K562 (cell line): Measurements from ENCODE around the gene F12. TPM values are rescaled to one million over a fixed set of nuclear protein-coding genes. Genes with fewer than 3 reads are reported as not detected.
A peak's percentile ranks its signal among the peaks of the same experiment; 100 is the strongest.

ENCODE experiments used
- ATAC-seq: fragments of 200-7000 bp; cut with Tn5 transposase; 3 replicates; pipeline ENCODE4 v1.9.1; 2020; ENCODE audit warnings: moderate library complexity
- BruUV-seq: library from RNA; stranded (reverse); fragments of 400-500 nt; replicated peaks from 2 replicates; lab custom pipeline; 2021; lab: Mats Ljungman, UMichigan
- CTCF ChIA-PET: fragments of 300-600 bp; formaldehyde crosslinking; extraction: SDS; loops from one replicate; lab custom pipeline; 2021; ENCODE audit warnings: low intra/inter-chr PET ratio; lab: Yijun Ruan, JAX
- POLR2A ChIA-PET: fragments of 300-600, 350-650 bp; sonication (Branson Sonifier 250); formaldehyde crosslinking; extraction: SDS; loops from one replicate; lab custom pipeline; 2021; ENCODE audit warnings: antibody characterized with exemption, inconsistent platforms; lab: Yijun Ruan, JAX
- DNase-seq, 4 experiments: peaks; one replicate each; pipeline versions ENCODE4 v3.0.0 to v3.0.0-alpha.2; 2011 to 2018; ENCODE audit warnings: low spot score in 3 of 4, mixed read lengths in 3 of 4; ENCODE audit errors: extremely low read depth in 1 of 4
- FAIRE-seq: peaks from 2 replicates; lab custom pipeline; 2011; peaks lifted over from hg19 to GRCh38; lab: Jason Lieb, UNC
- H2AFZ ChIP-seq: 2 replicates; pipeline ENCODE4 v1.6.0; 2011; ENCODE audit warnings: low read depth, low read length, control low read depth, inconsistent platforms
- H3K27ac ChIP-seq: fragments of 200-600 bp; 3 replicates; pipeline ENCODE4 v1.8.0; 2011; ENCODE audit warnings: low read depth, mild to moderate bottlenecking, control low read depth, inconsistent platforms, low read length, moderate library complexity, mixed read lengths; ENCODE audit errors: extremely low read depth
- H3K27me3 ChIP-seq, 2 experiments: fragments of 300-600 bp in 1 of 2; 2 replicates in 1 of 2; 3 replicates in 1 of 2; pipeline versions ENCODE4 v1.6.0 to v1.8.0; 2011; ENCODE audit warnings: inconsistent platforms in 2 of 2, low read length in 2 of 2, mild to moderate bottlenecking in 1 of 2, mixed read lengths in 1 of 2, moderate library complexity in 1 of 2; ENCODE audit not compliant: control insufficient read depth in 2 of 2, insufficient read depth in 2 of 2
- H3K36me3 ChIP-seq: fragments of 300-600 bp; 3 replicates; pipeline ENCODE4 v1.8.0; 2011; ENCODE audit warnings: mild to moderate bottlenecking, low read length, inconsistent platforms; ENCODE audit not compliant: control insufficient read depth, insufficient read depth
- H3K4me1 ChIP-seq, 2 experiments: fragments of 200-600 bp in 1 of 2; replicated peaks in 1 of 2; 2 replicates in 1 of 2; 3 replicates in 1 of 2; pipeline versions ENCODE4 v1.5.1 to v1.8.0; 2011; ENCODE audit warnings: inconsistent platforms in 2 of 2, low read length in 2 of 2, mild to moderate bottlenecking in 1 of 2, mixed read lengths in 1 of 2, moderate library complexity in 1 of 2; ENCODE audit not compliant: control insufficient read depth in 2 of 2, insufficient read depth in 2 of 2
- H3K4me2 ChIP-seq: 2 replicates; pipeline ENCODE4 v1.6.1; 2011; ENCODE audit warnings: low read length, control low read depth, inconsistent platforms, mixed read lengths; ENCODE audit not compliant: insufficient read depth
- H3K4me3 ChIP-seq: fragments of 200-600 bp; sonication (generic), shearing (Covaris generic); 2 replicates; pipeline ENCODE4 v1.5.1; 2016; ENCODE audit warnings: control low read depth, inconsistent platforms
- H3K79me2 ChIP-seq: fragments of 200-600 bp; 3 replicates; pipeline ENCODE4 v1.8.0; 2011; ENCODE audit warnings: low read length, inconsistent platforms; ENCODE audit not compliant: control insufficient read depth, insufficient read depth
- H3K9ac ChIP-seq, 2 experiments: 2 replicates each; pipeline versions ENCODE4 v1.6.0 to v1.6.1; 2011; ENCODE audit warnings: low read depth in 2 of 2, low read length in 2 of 2, control low read depth in 1 of 2, inconsistent platforms in 1 of 2, mild to moderate bottlenecking in 1 of 2, mixed read lengths in 1 of 2; ENCODE audit not compliant: insufficient read depth in 1 of 2
- H3K9me1 ChIP-seq: one replicate; pipeline ENCODE4 v1.6.0; 2011; ENCODE audit warnings: inconsistent platforms, mild to moderate bottlenecking, low read length, moderate library complexity; ENCODE audit not compliant: control insufficient read depth, insufficient read depth
- H3K9me3 ChIP-seq: replicated peaks from 2 replicates; pipeline ENCODE4 v1.5.1; 2011; ENCODE audit warnings: low read depth, low read length, inconsistent platforms; ENCODE audit not compliant: control insufficient read depth, insufficient read depth
- H4K20me1 ChIP-seq: replicated peaks from 2 replicates; pipeline ENCODE4 v1.6.1; 2011; ENCODE audit warnings: low read length, inconsistent platforms, mixed read lengths; ENCODE audit not compliant: control insufficient read depth, insufficient read depth
- CBFB ChIP-seq: sonication (generic); formaldehyde crosslinking; IDR thresholded peaks from 2 replicates; pipeline ENCODE4 v1.4.0; 2020; ENCODE audit warnings: mild to moderate bottlenecking, missing genetic modification reagents
- ETS2 ChIP-seq: IDR thresholded peaks from 2 replicates; pipeline ENCODE4 v1.6.1; 2016; ENCODE audit warnings: borderline replicate concordance, missing genetic modification characterization, mild to moderate bottlenecking, moderate library complexity, missing compliant biosample characterization; ENCODE audit not compliant: poor library complexity, severe bottlenecking
- MTA1 ChIP-seq: fragments of 450-650 bp; IDR thresholded peaks from 2 replicates; pipeline ENCODE4 v1.6.1; 2017; ENCODE audit warnings: borderline replicate concordance
- MTA2 ChIP-seq: fragments of 450-650 bp; IDR thresholded peaks from 2 replicates; pipeline ENCODE4 v1.6.1; 2016; ENCODE audit warnings: low read depth
- NBN ChIP-seq: fragments of 450-650 bp; IDR thresholded peaks from 2 replicates; pipeline ENCODE4 v1.6.1; 2016; ENCODE audit warnings: low read depth, mild to moderate bottlenecking
- PCBP1 ChIP-seq: fragments of 200-400 bp; formaldehyde crosslinking; IDR thresholded peaks from 2 replicates; pipeline ENCODE4 v1.6.1; 2018; ENCODE audit warnings: mild to moderate bottlenecking, low read depth, low read length; ENCODE audit not compliant: poor library complexity, severe bottlenecking
- POLR2A ChIP-seq: fragments of 450-650 bp; conservative IDR thresholded peaks from 2 replicates; pipeline ENCODE4 v1.6.1; 2016
- POLR2AphosphoS2 ChIP-seq: IDR thresholded peaks from 2 replicates; pipeline ENCODE4 v1.6.1; 2012; ENCODE audit warnings: low read length, improper control_type of control experiment
- POLR2B ChIP-seq: fragments of 450-650 bp; IDR thresholded peaks from 2 replicates; pipeline ENCODE4 v1.6.1; 2018; ENCODE audit warnings: low read depth; ENCODE audit not compliant: partially characterized antibody
- RBM39 ChIP-seq: fragments of 200-400 bp; formaldehyde crosslinking; optimal IDR thresholded peaks from 2 replicates; pipeline ENCODE3; 2018; ENCODE audit warnings: low read depth, low read length
- SP1 ChIP-seq: sonication (generic); formaldehyde crosslinking; IDR thresholded peaks from 2 replicates; pipeline ENCODE4 v1.8.1; 2022; ENCODE audit warnings: mild to moderate bottlenecking, missing genetic modification reagents
- SRF ChIP-seq, 2 experiments: fragments of 250-450, 450-650 bp in 1 of 2; sonication (Bioruptor Pico) in 1 of 2; sonication (generic) in 1 of 2; formaldehyde crosslinking; IDR thresholded peaks; 2 replicates each; pipeline versions ENCODE4 v1.5.0 to v1.5.1; 2020 to 2022; ENCODE audit warnings: mild to moderate bottlenecking in 1 of 2, missing genetic modification reagents in 1 of 2
- XRCC5 ChIP-seq: fragments of 200-400 bp; formaldehyde crosslinking; IDR thresholded peaks from 2 replicates; pipeline ENCODE4 v1.6.1; 2017; ENCODE audit warnings: low read depth, mild to moderate bottlenecking, low read length
- YY1 ChIP-seq, 3 experiments: IDR thresholded peaks; 2 replicates each; pipeline ENCODE4 v1.6.1; 2011; ENCODE audit warnings: low read length in 2 of 3, mild to moderate bottlenecking in 2 of 3, moderate library complexity in 2 of 3, borderline replicate concordance in 1 of 3, control low read depth in 1 of 3, low read depth in 1 of 3; ENCODE audit not compliant: insufficient read depth in 3 of 3, insufficient replicate concordance in 2 of 3, control insufficient read depth in 1 of 3, insufficient read length in 1 of 3; ENCODE audit errors: extremely low read depth in 1 of 3
- ZBTB43 ChIP-seq: sonication (generic); formaldehyde crosslinking; IDR thresholded peaks from 2 replicates; pipeline ENCODE4 v1.8.0; 2023; ENCODE audit warnings: mild to moderate bottlenecking, missing genetic modification reagents
- ZNF165 ChIP-seq: fragments of 250-450 bp; sonication (Bioruptor Pico); IDR thresholded peaks from 2 replicates; pipeline ENCODE4 v1.4.0; 2020; ENCODE audit warnings: borderline replicate concordance
- ZNF3 ChIP-seq: fragments of 250-450 bp; sonication (Bioruptor Pico); IDR thresholded peaks from 2 replicates; pipeline ENCODE4 v1.5.0; 2021; ENCODE audit warnings: mild to moderate bottlenecking, moderate library complexity
- ZNF512 ChIP-seq: IDR thresholded peaks from 2 replicates; pipeline ENCODE4 v1.6.1; 2016; ENCODE audit warnings: missing genetic modification characterization, missing compliant biosample characterization
- WGBS: fragments of 100-300 bp; shearing (Covaris generic); methylation state at CpG from one replicate; pipeline ENCODE4 v1.1.6; 2016; ENCODE audit warnings: low coverage, mixed read lengths; ENCODE audit not compliant: insufficient coverage; ENCODE audit errors: missing lambda C conversion rate; 5-methylcytosine and 5-hydroxymethylcytosine counted together
- in situ Hi-C: fragments of 300-500 bp; cut with MboI; formaldehyde crosslinking; loops from 4 replicates; pipeline ENCODE4 v1.15.0; 2018; ENCODE audit warnings: inconsistent platforms, mixed read lengths
- intact Hi-C: fragments of 100-400 bp; cut with micrococcal nuclease; formaldehyde crosslinking; loops from 2 replicates; pipeline ENCODE4 v1.14.2; 2022
- polyA plus RNA-seq, 8 experiments: library from polyadenylated mRNA; depleted of rRNA in 4 of 8; stranded (reverse) in 5 of 8; unstranded in 3 of 8; fragments of >200 nt; fragmentation: Nextera tagmentation in 2 of 8; fragmentation: Illumina TruSeq in 1 of 8; extraction: Ambion mirVana in 2 of 8; extraction: Trizol in 1 of 8; gene quantifications; 2 replicates each; pipeline versions ENCODE4 v1.2.1 to v1.2.3, GENCODE V29; 2011 to 2014; ENCODE audit warnings: inconsistent platforms in 1 of 8, missing spikeins in 1 of 8
- total RNA-seq, 7 experiments: library from RNA; depleted of rRNA in 6 of 7; stranded (reverse); fragments of >200 nt in 6 of 7; fragmentation: Illumina TruSeq in 2 of 7; extraction: Trizol in 2 of 7; gene quantifications; 2 replicates each; pipeline versions ENCODE4 v1.2.1 to v1.2.3, GENCODE V29; 2011 to 2021; ENCODE audit warnings: low replicate concordance in 1 of 7

Gene F12
- total and polyA plus RNA-seq, 9 of the 15 experiments (the other 6 are each of a cell fraction or from before 2014, with no cell fraction given), result 0.59 to 18.3 (median 3.6) TPM

- H4K20me1 ChIP-seq, result peaks cover 29% of the 10 kb centered on the region; the same call in 1 of the 2 replicates
- WGBS, result 32% methylated on average over 8 of the region's 10 CpGs
- in situ Hi-C loops, result loop anchor here (5.0 kb wide), 1 partner anchor 53 kb away; no protein-coding TSS in a partner anchor
- 0 out of 2 replicates have a peak, but pooled peaks have one; percentile 34 for TF ChIP-seq MTA2
- no peak for TF ChIP-seq CBFB
- TF ChIP-seq XRCC5, result peak; percentile 56; the same call in 1 of the 2 replicates
- TF ChIP-seq MTA1, result 0 out of 2 replicates have a peak, but pooled peaks have one; percentile 19
- peak; percentile 59 for TF ChIP-seq POLR2B
- TF ChIP-seq ETS2 (tag), result no peak
- TF ChIP-seq PCBP1, result no peak
- 0 out of 2 replicates have a peak, but pooled peaks have one; percentile 31 for TF ChIP-seq NBN
- TF ChIP-seq ZNF165 (CRISPR knock-in tag), result no peak
- TF ChIP-seq POLR2AphosphoS2, result peak; percentile 61
- TF ChIP-seq ZNF512 (tag), result peak; percentile 92
- peak; percentile 10 for TF ChIP-seq POLR2A
- no peak for TF ChIP-seq ZNF3
- peak; percentile 20 for TF ChIP-seq RBM39
- no peak; a peak in 1 of 4 replicates for TF ChIP-seq SRF (CRISPR knock-in tag; IDR thresholded peaks at IDR 0.05)
- 0 out of 2 replicates have a peak, but pooled peaks have one; percentile 2 for TF ChIP-seq ZBTB43 (CRISPR knock-in tag)
- TF ChIP-seq YY1 (IDR thresholded peaks at IDR 0.05; ENCODE audit: borderline replicate concordance in 1 of 3, control insufficient read depth in 1 of 3, extremely low read depth in 1 of 3, insufficient read depth in 3 of 3, insufficient read length in 1 of 3, insufficient replicate concordance in 2 of 3, low read depth in 1 of 3, low read length in 2 of 3), result peak in 1 of 3 experiments; percentile 14
- TF ChIP-seq SP1 (CRISPR knock-in tag), result peak; percentile 18; the same call in 1 of the 2 replicates
These were observed 35.9 kb upstream of the F12 start for GRCh38 chr5:177445052-177445916.

More at GRCh38 chr5:177445052-177445916, 35.9 kb upstream of the F12 start:
- Histone ChIP-seq H3K4me2 (no peak overlapping the region), H3K4me3 (no peak overlapping the region), H3K27ac (no peak overlapping the region; the same call in 2 of the 3 replicates), H2AFZ (no peak overlapping the region), H3K79me2 (no peaks in the 10 kb centered on the region), H3K36me3 (peaks cover 30% of the 10 kb centered on the region; the same call in 2 of the 3 replicates), H3K9ac (peak overlapping the region in 1 of 2 experiments; percentile 95; a peak in 1 of 4 replicates), H3K4me1 (peaks cover 19 to 61% of the 10 kb centered on the region in 2 experiments), H3K9me1 (peaks cover 3% of the 10 kb centered on the region), H3K9me3 (no peaks in the 10 kb centered on the region), H3K27me3 (no peaks in the 10 kb centered on the region)
- intact Hi-C loops, result loop anchor here (1.0 kb wide), 1 partner anchor 127 kb away; no protein-coding TSS in a partner anchor
- ATAC-seq, result no peak
- no peak for DNase-seq
- CTCF ChIA-PET, result interaction anchor here (0.9 kb wide), 1 partner anchor 55 kb away, joined by 3 read pairs; no protein-coding TSS in a partner anchor
- FAIRE-seq, result peak; percentile 76
- POLR2A ChIA-PET, result interaction anchor here (0.6 to 11.8 kb wide), 13 partner anchors 8 to 1275 kb away, joined by 3 to 210 read pairs (median 4); partner anchors contain the start of gene GRK6
- no TSS peak for BruUV-seq
